H1 (cell line): Measurements from ENCODE around the gene CORO2B. TPM values are rescaled to one million over a fixed set of nuclear protein-coding genes. Genes with fewer than 3 reads are reported as not detected.

ENCODE experiments used
- CTCF ChIA-PET: fragments of 300-600 bp; sonication (Branson Sonifier 250); formaldehyde crosslinking; loops from one replicate; lab custom pipeline; 2021; ENCODE audit not compliant: partially characterized antibody; lab: Charles Lee
- POLR2A ChIA-PET: fragments of 300-600 bp; sonication (Branson Sonifier 250); formaldehyde crosslinking; loops from one replicate; lab custom pipeline; 2021; ENCODE audit warnings: inconsistent platforms; ENCODE audit not compliant: partially characterized antibody; lab: Charles Lee
- DNase-seq, 2 experiments: peaks; one replicate each; pipeline versions ENCODE4 v3.0.0 to v3.0.0-alpha.2; 2010 to 2022; ENCODE audit warnings: low spot score in 2 of 2, low read depth in 1 of 2, mixed read lengths in 1 of 2
- FAIRE-seq: peaks from 2 replicates; lab custom pipeline; 2011; peaks lifted over from hg19 to GRCh38; lab: Jason Lieb, UNC
- H2AFZ ChIP-seq: 2 replicates; pipeline ENCODE4 v1.8.1; 2012; ENCODE audit warnings: low read length, inconsistent platforms
- H2AK5ac ChIP-seq: 2 replicates; pipeline ENCODE4 v1.6.1; 2013; ENCODE audit warnings: low read depth, low read length
- H2BK120ac ChIP-seq: replicated peaks from 2 replicates; pipeline ENCODE3; 2013; ENCODE audit warnings: low read depth, low read length, inconsistent platforms
- H2BK12ac ChIP-seq: 2 replicates; pipeline ENCODE4 v1.6.1; 2013; ENCODE audit warnings: low read depth, low read length
- H2BK15ac ChIP-seq: 2 replicates; pipeline ENCODE4 v1.6.1; 2013; ENCODE audit warnings: low read length
- H2BK20ac ChIP-seq: 2 replicates; pipeline ENCODE4 v1.6.1; 2013; ENCODE audit warnings: low read length
- H2BK5ac ChIP-seq: 2 replicates; pipeline ENCODE4 v1.6.1; 2013; ENCODE audit warnings: low read depth, low read length
- H3K14ac ChIP-seq: 2 replicates; pipeline ENCODE4 v1.6.1; 2013; ENCODE audit warnings: inconsistent platforms; ENCODE audit not compliant: insufficient read length
- H3K18ac ChIP-seq: 2 replicates; pipeline ENCODE4 v1.6.1; 2013; ENCODE audit warnings: low read length; ENCODE audit errors: extremely low read depth
- H3K23ac ChIP-seq: 2 replicates; pipeline ENCODE4 v1.6.1; 2013; ENCODE audit warnings: inconsistent platforms; ENCODE audit not compliant: insufficient read length
- H3K23me2 ChIP-seq: 2 replicates; pipeline ENCODE4 v1.6.1; 2013; ENCODE audit warnings: low read depth, low read length
- H3K27ac ChIP-seq: 2 replicates; pipeline ENCODE4 v1.6.1; 2011; ENCODE audit warnings: low read depth, low read length, inconsistent platforms
- H3K27me3 ChIP-seq, 4 experiments: replicated peaks in 1 of 4; 1 replicate in 1 of 4; 2 replicates in 3 of 4; pipeline versions ENCODE4 v1.6.1 to v1.8.1; 2011 to 2013; ENCODE audit warnings: low read length in 3 of 4, mild to moderate bottlenecking in 3 of 4, inconsistent platforms in 2 of 4, mixed read lengths in 2 of 4, moderate library complexity in 1 of 4; ENCODE audit not compliant: control insufficient read depth in 3 of 4, insufficient read depth in 3 of 4; ENCODE audit errors: extremely low read depth in 1 of 4
- H3K36me3 ChIP-seq, 4 experiments: 2 replicates each; pipeline versions ENCODE4 v1.6.1 to v1.8.1; 2011 to 2013; ENCODE audit warnings: mild to moderate bottlenecking in 4 of 4, low read length in 3 of 4, moderate library complexity in 2 of 4, control low read depth in 1 of 4, inconsistent platforms in 1 of 4; ENCODE audit not compliant: insufficient read depth in 4 of 4, control insufficient read depth in 2 of 4
- H3K4ac ChIP-seq: replicated peaks from 2 replicates; pipeline ENCODE3; 2013; ENCODE audit warnings: low read length, low read depth, mixed read lengths, inconsistent platforms; ENCODE audit not compliant: insufficient read length
- H3K4me1 ChIP-seq, 4 experiments: replicated peaks in 1 of 4; 1 replicate in 1 of 4; 2 replicates in 3 of 4; pipeline versions ENCODE4 v1.6.1 to v1.8.1; 2011 to 2013; ENCODE audit warnings: low read length in 3 of 4, inconsistent platforms in 2 of 4, mixed read lengths in 1 of 4; ENCODE audit not compliant: insufficient read depth in 4 of 4, control insufficient read depth in 3 of 4
- H3K4me2 ChIP-seq, 2 experiments: 2 replicates each; pipeline versions ENCODE4 v1.6.1 to v1.8.1; 2011 to 2013; ENCODE audit warnings: low read depth in 2 of 2, low read length in 2 of 2, control low read depth in 1 of 2, inconsistent platforms in 1 of 2, mild to moderate bottlenecking in 1 of 2; ENCODE audit not compliant: insufficient read depth in 1 of 2
- H3K4me3 ChIP-seq, 4 experiments: fragments of 200-600, 300-600 bp in 1 of 4; sonication (generic), shearing (Covaris generic), sonication (Bioruptor Twin) in 1 of 4; 2 replicates each; pipeline versions ENCODE4 v1.5.1 to v1.8.1; 2011 to 2016; ENCODE audit warnings: low read length in 4 of 4, low read depth in 3 of 4, control low read depth in 2 of 4, inconsistent platforms in 2 of 4, mild to moderate bottlenecking in 2 of 4, mixed read lengths in 1 of 4, moderate library complexity in 1 of 4; ENCODE audit not compliant: insufficient read depth in 2 of 4; ENCODE audit errors: extremely low read depth in 1 of 4
- H3K56ac ChIP-seq: replicated peaks from 2 replicates; pipeline ENCODE3; 2013; ENCODE audit warnings: low read depth, mild to moderate bottlenecking, mixed read lengths, low read length, inconsistent platforms; ENCODE audit not compliant: insufficient read length
- H3K79me1 ChIP-seq: 2 replicates; pipeline ENCODE4 v1.6.1; 2013; ENCODE audit warnings: low read depth, low read length, control low read depth
- H3K79me2 ChIP-seq, 2 experiments: 2 replicates each; pipeline versions ENCODE4 v1.6.1 to v1.8.1; 2012 to 2013; ENCODE audit warnings: low read length in 2 of 2, mild to moderate bottlenecking in 2 of 2, inconsistent platforms in 1 of 2; ENCODE audit not compliant: insufficient read depth in 2 of 2, control insufficient read depth in 1 of 2
- H3K9ac ChIP-seq, 4 experiments: replicated peaks in 1 of 4; 1 replicate in 1 of 4; 2 replicates in 3 of 4; pipeline versions ENCODE4 v1.6.1 to v1.8.1; 2011 to 2013; ENCODE audit warnings: low read depth in 3 of 4, low read length in 3 of 4, control low read depth in 2 of 4, mild to moderate bottlenecking in 2 of 4, moderate library complexity in 2 of 4, inconsistent platforms in 1 of 4; ENCODE audit errors: extremely low read depth in 1 of 4
- H3K9me3 ChIP-seq, 2 experiments: 2 replicates each; pipeline versions ENCODE4 v1.6.1 to v1.8.1; 2012 to 2013; ENCODE audit warnings: mild to moderate bottlenecking in 2 of 2, moderate library complexity in 2 of 2, control low read depth in 1 of 2, inconsistent platforms in 1 of 2, low read depth in 1 of 2, low read length in 1 of 2, mixed read lengths in 1 of 2; ENCODE audit not compliant: insufficient read depth in 2 of 2
- H4K20me1 ChIP-seq, 2 experiments: replicated peaks in 1 of 2; 2 replicates each; pipeline versions ENCODE3 to v1.8.1; 2011 to 2013; ENCODE audit warnings: inconsistent platforms in 2 of 2, low read length in 2 of 2, mild to moderate bottlenecking in 1 of 2; ENCODE audit not compliant: insufficient read depth in 2 of 2, control insufficient read depth in 1 of 2
- H4K5ac ChIP-seq: 2 replicates; pipeline ENCODE4 v1.6.1; 2013; ENCODE audit warnings: low read length, low read depth, mixed read lengths, inconsistent platforms; ENCODE audit not compliant: insufficient read length
- H4K8ac ChIP-seq: 2 replicates; pipeline ENCODE4 v1.8.0; 2013; ENCODE audit warnings: mild to moderate bottlenecking, moderate library complexity, low read length, inconsistent platforms; ENCODE audit not compliant: insufficient read depth; ENCODE audit errors: extremely low read depth
- H4K91ac ChIP-seq: replicated peaks from 2 replicates; pipeline ENCODE3; 2013; ENCODE audit warnings: low read length, mixed read lengths, inconsistent platforms; ENCODE audit not compliant: insufficient read length
- BACH1 ChIP-seq: IDR thresholded peaks from 2 replicates; pipeline ENCODE4 v1.6.1; 2012; ENCODE audit warnings: low read length, improper control_type of control experiment
- CEBPB ChIP-seq: IDR thresholded peaks from 2 replicates; pipeline ENCODE4 v1.6.1; 2012; ENCODE audit warnings: low read depth, low read length
- EP300 ChIP-seq, 2 experiments: IDR thresholded peaks; 1 replicate in 1 of 2; 2 replicates in 1 of 2; pipeline ENCODE4 v1.6.1; 2011 to 2012; ENCODE audit warnings: low read depth in 2 of 2, low read length in 2 of 2, mild to moderate bottlenecking in 2 of 2, borderline replicate concordance in 1 of 2, inconsistent platforms in 1 of 2, moderate library complexity in 1 of 2
- KDM1A ChIP-seq: fragments of 200-600, 300-600 bp; sonication (generic); IDR thresholded peaks from 2 replicates; pipeline ENCODE4 v1.7.1; 2016; ENCODE audit warnings: mild to moderate bottlenecking, low read length, borderline replicate concordance
- NRF1 ChIP-seq: IDR thresholded peaks from 2 replicates; pipeline ENCODE4 v1.6.1; 2011; ENCODE audit warnings: mild to moderate bottlenecking, low read depth, low read length, improper control_type of control experiment
- RNF2 ChIP-seq: fragments of 200-900, 300-1000 bp; sonication (generic); IDR thresholded peaks from 2 replicates; pipeline ENCODE4 v1.7.1; 2016; ENCODE audit warnings: borderline replicate concordance, low read depth, mild to moderate bottlenecking, antibody characterized with exemption, low read length; ENCODE audit not compliant: poor library complexity, severe bottlenecking; ENCODE audit errors: missing control alignments
- SIX5 ChIP-seq: IDR thresholded peaks from 2 replicates; pipeline ENCODE4 v1.6.1; 2011; ENCODE audit warnings: mild to moderate bottlenecking, low read depth, low read length
- TAF7 ChIP-seq: optimal IDR thresholded peaks from 2 replicates; pipeline ENCODE3; 2011; ENCODE audit warnings: low read depth, mild to moderate bottlenecking, inconsistent platforms, low read length, moderate library complexity, borderline replicate concordance
- ZNF274 ChIP-seq: IDR thresholded peaks from 2 replicates; pipeline ENCODE4 v1.7.0; 2012; ENCODE audit warnings: low read length, borderline replicate concordance; ENCODE audit errors: extremely low read depth
- WGBS, 2 experiments: shearing (Covaris generic) in 1 of 2; methylation state at CpG; one replicate each; pipeline versions ENCODE4 v1.1.6 to v1.1.7; 2013 to 2015; ENCODE audit warnings: low lambda C conversion rate in 2 of 2, mixed read lengths in 2 of 2, inconsistent platforms in 1 of 2, low coverage in 1 of 2, missing lambda C conversion rate in 1 of 2; ENCODE audit not compliant: insufficient replicate concordance in 2 of 2, insufficient coverage in 1 of 2, insufficient read length in 1 of 2; ENCODE audit errors: extremely low coverage in 1 of 2, missing lambda C conversion rate in 1 of 2; 5-methylcytosine and 5-hydroxymethylcytosine counted together
- polyA plus RNA-seq, 7 experiments: library from polyadenylated mRNA; depleted of rRNA in 3 of 7; stranded (reverse) in 5 of 7; unstranded in 2 of 7; fragments of >200 nt in 5 of 7; fragments of 200-250 nt in 2 of 7; gene quantifications; 1 replicate in 5 of 7; 2 replicates in 1 of 7; 4 replicates in 1 of 7; pipeline versions ENCODE4 v1.2.1 to v1.2.3, GENCODE V29; 2011 to 2013; ENCODE audit warnings: missing spikeins in 2 of 7, mixed read lengths in 2 of 7
- total RNA-seq: library from RNA; stranded (reverse); fragmentation: NEBNext Ultra II Directional; extraction: Animal tissue kit (Norgen Biotek cat#: 25700); gene quantifications from 2 replicates; pipeline ENCODE4 v1.2.1, GENCODE V29; 2021
- TF ChIP-seq, protein P1 (sequence below): IDR thresholded peaks from 2 replicates; pipeline ENCODE4 v1.6.1; 2012; ENCODE audit warnings: inconsistent platforms

The CORO2B gene
- total and polyA plus RNA-seq, 2 of the 8 experiments (the other 6 are each of a cell fraction or from before 2014, with no cell fraction given): 3.4 to 6.7 TPM

DNA sequence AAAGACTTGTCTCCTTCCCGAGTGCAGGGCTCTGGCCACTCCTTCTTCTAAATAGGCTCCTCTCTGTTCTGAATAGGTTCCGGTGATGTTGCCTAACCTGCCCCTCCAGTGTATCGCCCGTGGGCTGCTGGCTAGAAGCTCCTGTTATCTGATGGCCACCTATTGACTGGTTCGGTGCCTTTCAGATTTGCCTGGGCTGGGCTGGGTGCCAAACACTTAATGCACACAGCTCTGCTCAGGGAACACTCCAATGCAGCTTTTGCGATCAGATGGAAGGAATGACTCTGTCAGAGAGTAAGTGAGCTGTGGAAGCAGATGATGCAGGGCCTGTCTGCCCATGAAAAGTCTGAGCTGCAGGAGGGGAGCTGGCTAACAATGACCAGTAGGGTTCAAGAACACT lies 112.9 kb downstream of the CORO2B start:
- DNase-seq: no peak
- no peaks in the 10 kb centered on the region for H3K23me2 ChIP-seq
- H3K4ac ChIP-seq: no peak overlapping the region
- H3K4me3 ChIP-seq: no peak overlapping the region
- H2AFZ ChIP-seq: no peak overlapping the region
- H3K23ac ChIP-seq: no peak overlapping the region
- no peak overlapping the region for H3K9ac ChIP-seq
- H2BK20ac ChIP-seq: no peak overlapping the region
- H4K8ac ChIP-seq: no peak overlapping the region
- no peak overlapping the region for H2BK15ac ChIP-seq
- POLR2A ChIA-PET: no interaction called here
- H4K20me1 ChIP-seq: no peaks in the 10 kb centered on the region
- FAIRE-seq: no peak
- no peak overlapping the region for H2BK5ac ChIP-seq
- no peak overlapping the region for H2AK5ac ChIP-seq
- no peak overlapping the region for H3K56ac ChIP-seq
- no peak overlapping the region for H4K91ac ChIP-seq
- H2BK120ac ChIP-seq: no peak overlapping the region
- H3K79me1 ChIP-seq: no peaks in the 10 kb centered on the region
- H3K79me2 ChIP-seq: no peaks in the 10 kb centered on the region
- no peak for TF ChIP-seq RNF2
- TF ChIP-seq TAF7: no peak
- TF ChIP-seq CEBPB: no peak
- no peak for TF ChIP-seq ZNF274
- TF ChIP-seq NRF1: no peak
- TF ChIP-seq, protein P1, sequence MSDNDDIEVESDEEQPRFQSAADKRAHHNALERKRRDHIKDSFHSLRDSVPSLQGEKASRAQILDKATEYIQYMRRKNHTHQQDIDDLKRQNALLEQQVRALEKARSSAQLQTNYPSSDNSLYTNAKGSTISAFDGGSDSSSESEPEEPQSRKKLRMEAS: no peak
- no peak for TF ChIP-seq BACH1
- TF ChIP-seq SIX5: no peak
- TF ChIP-seq EP300 (IDR thresholded peaks at IDR 0.05; ENCODE audit: borderline replicate concordance in 1 of 2, low read depth in 2 of 2, low read length in 2 of 2): no peak
- no peak for TF ChIP-seq KDM1A
- TF ChIP-seq, all 59 proteins: peak for 0
- H3K36me3 ChIP-seq: no peaks in the 10 kb centered on the region
- no peak overlapping the region for H3K14ac ChIP-seq
- H3K4me1 ChIP-seq: peaks cover 1 to 12% (median 5%) of the 10 kb centered on the region in 4 experiments
- no peak overlapping the region for H2BK12ac ChIP-seq
- no peaks in the 10 kb centered on the region for H3K9me3 ChIP-seq
- no peak overlapping the region for H3K18ac ChIP-seq
- CTCF ChIA-PET: interaction anchor here (0.7 to 7.7 kb wide), 6 partner anchors 9 to 349 kb away, joined by 3 to 52 read pairs (median 4); no protein-coding TSS in a partner anchor
- no peak overlapping the region for H3K4me2 ChIP-seq
- H3K27me3 ChIP-seq: no peaks in the 10 kb centered on the region
- H3K27ac ChIP-seq: no peak overlapping the region
- no peak overlapping the region for H4K5ac ChIP-seq
- 84% methylated on average over 6 of the region's 6 CpGs; no CpG with 5 or more reads in 1 of the 2 experiments for WGBS, 2 experiments
